Measurements from ENCODE around the gene ABCB6.

ABCB6 gene

DNA sequence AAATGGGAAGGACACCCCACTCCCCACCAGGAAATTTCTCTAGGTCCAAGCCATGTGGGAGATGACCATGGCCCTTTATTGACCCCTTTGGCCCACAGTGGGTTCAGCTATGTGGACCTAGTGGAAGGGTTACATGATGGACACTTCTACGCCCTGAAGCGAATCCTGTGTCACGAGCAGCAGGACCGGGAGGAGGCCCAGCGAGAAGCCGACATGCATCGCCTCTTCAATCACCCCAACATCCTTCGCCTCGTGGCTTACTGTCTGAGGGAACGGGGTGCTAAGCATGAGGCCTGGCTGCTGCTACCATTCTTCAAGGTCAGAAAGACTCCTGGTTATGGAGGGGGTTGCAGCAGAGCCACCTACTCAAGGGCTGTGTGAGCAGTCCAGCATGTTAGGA is 27.8 kb upstream of the ABCB6 start:
- no peaks in the 10 kb centered on the region for H3K36me3 ChIP-seq
- TF ChIP-seq, protein P1, sequence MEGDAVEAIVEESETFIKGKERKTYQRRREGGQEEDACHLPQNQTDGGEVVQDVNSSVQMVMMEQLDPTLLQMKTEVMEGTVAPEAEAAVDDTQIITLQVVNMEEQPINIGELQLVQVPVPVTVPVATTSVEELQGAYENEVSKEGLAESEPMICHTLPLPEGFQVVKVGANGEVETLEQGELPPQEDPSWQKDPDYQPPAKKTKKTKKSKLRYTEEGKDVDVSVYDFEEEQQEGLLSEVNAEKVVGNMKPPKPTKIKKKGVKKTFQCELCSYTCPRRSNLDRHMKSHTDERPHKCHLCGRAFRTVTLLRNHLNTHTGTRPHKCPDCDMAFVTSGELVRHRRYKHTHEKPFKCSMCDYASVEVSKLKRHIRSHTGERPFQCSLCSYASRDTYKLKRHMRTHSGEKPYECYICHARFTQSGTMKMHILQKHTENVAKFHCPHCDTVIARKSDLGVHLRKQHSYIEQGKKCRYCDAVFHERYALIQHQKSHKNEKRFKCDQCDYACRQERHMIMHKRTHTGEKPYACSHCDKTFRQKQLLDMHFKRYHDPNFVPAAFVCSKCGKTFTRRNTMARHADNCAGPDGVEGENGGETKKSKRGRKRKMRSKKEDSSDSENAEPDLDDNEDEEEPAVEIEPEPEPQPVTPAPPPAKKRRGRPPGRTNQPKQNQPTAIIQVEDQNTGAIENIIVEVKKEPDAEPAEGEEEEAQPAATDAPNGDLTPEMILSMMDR (IDR thresholded peaks at IDR 0.05; ENCODE audit: low read depth, low read length) = no peak
- no peaks in the 10 kb centered on the region for H3K9me3 ChIP-seq
- H3K27me3 ChIP-seq = no peaks in the 10 kb centered on the region
- no peak for DNase-seq
- H3K4me1 ChIP-seq = peaks cover 15% of the 10 kb centered on the region
- H3K4me3 ChIP-seq (ENCODE audit: low read depth, low read length) = no peak overlapping the region

DNA sequence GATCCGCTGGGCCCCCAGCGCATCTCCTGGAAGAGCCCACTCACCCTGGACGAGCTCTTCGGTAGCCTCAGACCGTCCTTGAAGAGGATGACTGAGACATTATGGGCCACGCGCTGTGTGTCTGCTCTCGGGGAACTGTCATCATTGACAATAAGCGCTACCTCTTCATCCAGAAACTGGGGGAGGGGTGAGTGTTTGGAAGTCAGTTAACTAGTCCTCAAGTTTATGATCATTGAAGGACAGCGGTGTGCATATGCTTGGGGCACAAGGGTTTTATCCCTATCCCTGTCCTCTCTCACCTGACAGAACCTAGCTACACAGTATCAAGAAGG is 27.1 kb upstream of the ABCB6 start:
- H3K4me1 ChIP-seq = peaks cover 15% of the 10 kb centered on the region
- H3K4me3 ChIP-seq (ENCODE audit: low read depth, low read length) = peak overlapping the region; percentile 95
- H3K27me3 ChIP-seq = no peaks in the 10 kb centered on the region
- no peaks in the 10 kb centered on the region for H3K36me3 ChIP-seq
- no peaks in the 10 kb centered on the region for H3K9me3 ChIP-seq
- TF ChIP-seq, protein P1 (IDR thresholded peaks at IDR 0.05; ENCODE audit: low read depth, low read length) = no peak
- no peak for DNase-seq

DNA sequence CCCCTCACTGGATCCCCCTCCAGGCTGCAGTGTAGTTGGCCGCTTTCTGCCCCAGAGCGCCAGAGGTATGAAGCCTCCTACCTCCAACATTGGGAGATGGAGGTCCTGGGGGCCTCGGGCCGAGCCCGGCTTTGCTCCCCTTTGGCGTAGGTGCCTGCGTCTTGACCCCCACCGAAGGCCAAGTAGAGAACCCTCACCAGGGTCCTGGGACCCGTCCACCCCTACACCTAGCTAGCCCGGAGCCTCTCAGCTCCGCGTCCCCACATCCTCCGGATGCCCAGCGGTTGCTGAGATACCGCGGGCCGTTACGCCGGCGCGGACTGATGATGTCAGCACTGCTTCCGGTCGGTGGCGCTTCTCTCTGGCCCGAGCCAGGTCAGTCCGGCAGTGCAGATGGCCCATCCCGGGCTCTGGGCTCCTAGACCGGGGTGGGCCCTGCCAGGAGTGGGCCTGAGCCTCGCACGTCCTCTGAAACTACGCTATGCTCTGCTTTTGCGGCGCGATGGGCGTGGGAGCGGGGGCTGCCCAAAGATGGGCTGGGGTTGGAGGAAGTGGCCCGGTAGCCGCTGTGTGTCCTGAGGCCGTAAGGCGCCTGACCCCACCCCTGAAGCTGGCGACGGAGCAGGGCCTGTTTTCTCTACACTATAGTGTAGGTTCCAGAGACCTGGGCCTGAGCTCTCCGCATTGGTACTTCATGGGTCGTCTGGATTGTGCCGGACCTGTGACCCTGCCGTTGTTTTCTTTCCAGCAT is 26.6 kb upstream of the ABCB6 start, which contains the start of the genes GLB1L and STK16:
Gene GLB1L (minus strand): TSS at position 297 of the 751 bp plus-strand sequence. CDS start 1,871 bp downstream, outside the sequence.
Gene STK16 (plus strand): TSS at position 332 of the 751 bp plus-strand sequence. CDS start 521 bp downstream, outside the sequence.
- TF ChIP-seq, protein P1 (IDR thresholded peaks at IDR 0.05; ENCODE audit: low read depth, low read length) = no peak
- Histone ChIP-seq H3K9me3 (no peaks in the 10 kb centered on the region), H3K4me3 (ENCODE audit: low read depth, low read length) (peak within 1 kb of the TSS; percentile 95), H3K36me3 (no peaks in the 10 kb centered on the region), H3K4me1 (peaks cover 15% of the 10 kb centered on the region), H3K27me3 (no peaks in the 10 kb centered on the region)
- peak; percentile 94 for DNase-seq

DNA sequence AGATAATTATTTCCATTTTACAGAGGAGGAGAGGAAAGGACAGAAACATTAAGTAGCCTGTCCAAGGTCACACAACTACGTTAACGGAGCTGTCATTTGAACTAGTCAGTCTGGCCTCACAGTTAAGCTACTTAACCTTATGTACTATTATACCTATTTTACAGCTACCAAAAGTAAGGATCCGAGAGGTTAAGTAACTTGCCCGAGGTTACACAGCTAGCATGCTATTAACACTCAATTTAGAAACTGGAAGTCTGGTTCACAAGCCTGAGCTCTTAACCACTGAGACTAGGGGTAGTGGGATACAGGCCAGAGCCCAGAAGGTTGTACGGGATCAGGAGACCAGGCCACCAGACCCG is 26.0 kb upstream of the ABCB6 start:
- H3K4me1 ChIP-seq = peaks cover 10% of the 10 kb centered on the region
- TF ChIP-seq, protein P1 (IDR thresholded peaks at IDR 0.05; ENCODE audit: low read depth, low read length) = 0 out of 2 replicates have a peak, but pooled peaks have one; percentile 14
- H3K4me3 ChIP-seq (ENCODE audit: low read depth, low read length) = peak overlapping the region; percentile 95
- H3K36me3 ChIP-seq = no peaks in the 10 kb centered on the region
- H3K27me3 ChIP-seq = no peaks in the 10 kb centered on the region
- DNase-seq = no peak
- H3K9me3 ChIP-seq = no peaks in the 10 kb centered on the region

DNA sequence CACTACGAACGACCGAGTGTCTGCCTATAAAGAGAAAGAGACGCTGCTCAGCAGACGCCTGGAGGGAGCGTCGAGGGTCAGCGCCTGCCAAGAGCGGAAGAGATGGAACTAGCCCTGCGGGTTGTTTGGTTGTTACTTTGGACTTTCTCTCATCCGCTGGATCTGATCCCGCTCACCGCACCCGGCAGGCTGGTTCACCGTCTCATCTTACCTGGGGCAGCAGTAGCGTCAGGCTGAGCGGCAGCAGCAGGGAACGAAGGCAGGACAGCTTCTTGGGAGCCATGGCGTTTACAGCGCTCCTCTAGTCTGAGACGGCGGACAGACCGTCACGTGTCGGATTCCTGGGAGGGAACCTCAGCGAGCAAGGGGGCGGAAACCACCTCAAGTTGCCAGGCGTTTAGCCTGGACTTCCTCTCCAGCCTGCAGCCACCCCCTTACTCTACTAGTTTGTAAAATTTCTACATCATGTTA is 24.6 kb upstream of the ABCB6 start:
- Histone ChIP-seq H3K27me3 (no peaks in the 10 kb centered on the region), H3K36me3 (no peaks in the 10 kb centered on the region), H3K4me3 (ENCODE audit: low read depth, low read length) (no peak overlapping the region), H3K4me1 (no peaks in the 10 kb centered on the region), H3K9me3 (no peaks in the 10 kb centered on the region)
- TF ChIP-seq, protein P1 (IDR thresholded peaks at IDR 0.05; ENCODE audit: low read depth, low read length) = no peak
- no peak for DNase-seq

DNA sequence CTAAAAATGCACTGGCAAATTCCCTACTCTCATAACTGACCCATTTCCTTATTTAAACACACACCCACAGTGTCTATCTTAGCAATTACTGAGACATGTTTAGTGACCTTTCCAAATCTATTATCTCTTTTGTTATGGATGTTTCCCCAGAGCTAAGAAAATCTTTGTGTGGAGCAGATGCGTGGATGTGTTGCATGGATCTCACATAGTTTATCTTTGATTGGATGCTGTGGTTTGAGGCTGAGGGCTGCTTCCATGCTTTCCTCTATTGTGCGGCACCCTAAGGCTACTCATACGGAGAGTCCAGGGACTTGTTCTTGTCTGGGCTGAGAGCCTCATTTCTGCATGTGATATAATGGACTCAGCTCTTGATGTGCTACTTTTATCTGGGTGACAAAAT is 15.6 kb upstream of the ABCB6 start:
- TF ChIP-seq, protein P1 (IDR thresholded peaks at IDR 0.05; ENCODE audit: low read depth, low read length) = no peak
- Histone ChIP-seq H3K9me3 (no peaks in the 10 kb centered on the region), H3K4me3 (ENCODE audit: low read depth, low read length) (no peak overlapping the region), H3K4me1 (no peaks in the 10 kb centered on the region), H3K27me3 (no peaks in the 10 kb centered on the region), H3K36me3 (peaks cover 34% of the 10 kb centered on the region)
- DNase-seq = no peak

Measured in BE2C (cell line).